ENCODE data around the gene GLDC. TPM values are rescaled to one million over a fixed set of nuclear protein-coding genes. Genes with fewer than 3 reads are reported as not detected.
A peak's percentile ranks its signal among the peaks of the same experiment; 100 is the strongest.

Gene GLDC
- total RNA-seq, 1 donor = 0.43 TPM

DNA sequence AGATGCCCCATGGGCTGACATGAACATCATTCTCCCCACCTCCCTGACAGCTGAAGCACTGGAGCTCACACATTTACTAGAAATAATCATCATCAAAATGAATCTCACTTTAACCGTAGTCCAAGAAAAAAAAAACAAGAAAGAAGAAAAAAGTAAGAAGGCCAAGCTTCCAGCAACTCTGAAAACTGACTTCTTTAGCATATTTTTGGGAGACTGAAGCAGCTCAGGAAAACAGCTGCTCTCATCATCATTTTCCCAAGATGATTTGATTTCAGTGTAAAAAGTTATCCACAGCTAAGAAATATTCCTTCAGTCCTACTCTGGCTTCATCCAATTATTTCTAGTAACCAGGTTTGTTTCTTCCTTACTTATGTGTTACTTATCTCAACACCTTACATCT lies 91.7 kb downstream of the GLDC start:
- H3K4me3 ChIP-seq (ENCODE audit: low read depth, low read length) = no peak overlapping the region
- TF ChIP-seq, protein P1, sequence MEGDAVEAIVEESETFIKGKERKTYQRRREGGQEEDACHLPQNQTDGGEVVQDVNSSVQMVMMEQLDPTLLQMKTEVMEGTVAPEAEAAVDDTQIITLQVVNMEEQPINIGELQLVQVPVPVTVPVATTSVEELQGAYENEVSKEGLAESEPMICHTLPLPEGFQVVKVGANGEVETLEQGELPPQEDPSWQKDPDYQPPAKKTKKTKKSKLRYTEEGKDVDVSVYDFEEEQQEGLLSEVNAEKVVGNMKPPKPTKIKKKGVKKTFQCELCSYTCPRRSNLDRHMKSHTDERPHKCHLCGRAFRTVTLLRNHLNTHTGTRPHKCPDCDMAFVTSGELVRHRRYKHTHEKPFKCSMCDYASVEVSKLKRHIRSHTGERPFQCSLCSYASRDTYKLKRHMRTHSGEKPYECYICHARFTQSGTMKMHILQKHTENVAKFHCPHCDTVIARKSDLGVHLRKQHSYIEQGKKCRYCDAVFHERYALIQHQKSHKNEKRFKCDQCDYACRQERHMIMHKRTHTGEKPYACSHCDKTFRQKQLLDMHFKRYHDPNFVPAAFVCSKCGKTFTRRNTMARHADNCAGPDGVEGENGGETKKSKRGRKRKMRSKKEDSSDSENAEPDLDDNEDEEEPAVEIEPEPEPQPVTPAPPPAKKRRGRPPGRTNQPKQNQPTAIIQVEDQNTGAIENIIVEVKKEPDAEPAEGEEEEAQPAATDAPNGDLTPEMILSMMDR (IDR thresholded peaks at IDR 0.05; ENCODE audit: insufficient read depth, low read depth, low read length) = no peak
- DNase-seq (ENCODE audit: low read depth) = no peak

DNA sequence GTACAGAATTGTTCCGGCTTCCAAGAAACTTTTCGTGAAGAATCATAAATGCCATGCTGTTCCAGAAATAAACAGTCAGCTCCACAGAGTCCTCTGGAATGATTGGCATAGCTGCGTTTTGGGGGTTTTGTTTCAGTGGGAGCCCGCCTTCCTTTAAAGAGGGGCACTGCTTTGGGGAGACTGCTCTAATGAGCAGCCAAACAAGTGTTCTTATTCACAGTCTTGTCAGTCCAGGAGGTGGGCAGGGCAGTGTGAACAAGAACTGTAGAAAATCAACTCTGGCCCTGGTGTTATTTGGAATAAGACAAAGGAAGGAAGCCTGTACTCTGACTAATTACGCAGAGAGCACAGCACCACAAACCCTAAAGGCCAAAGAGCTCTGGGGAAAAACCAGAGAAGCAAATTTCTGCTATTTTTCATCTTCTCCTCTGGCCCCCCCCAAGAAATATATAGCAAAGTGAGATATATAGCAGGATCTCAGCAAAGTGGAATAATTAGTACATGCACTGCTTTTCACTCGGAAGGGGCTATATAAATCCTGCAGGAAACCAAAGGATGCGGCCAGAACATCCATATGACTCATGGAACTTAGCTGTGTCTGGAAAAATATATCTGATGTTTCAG lies 92.9 kb downstream of the GLDC start:
- no peak overlapping the region for H3K4me3 ChIP-seq (ENCODE audit: low read depth, low read length)
- TF ChIP-seq, protein P1 (IDR thresholded peaks at IDR 0.05; ENCODE audit: insufficient read depth, low read depth, low read length) = no peak
- peak; percentile 48 for DNase-seq (ENCODE audit: low read depth)

DNA sequence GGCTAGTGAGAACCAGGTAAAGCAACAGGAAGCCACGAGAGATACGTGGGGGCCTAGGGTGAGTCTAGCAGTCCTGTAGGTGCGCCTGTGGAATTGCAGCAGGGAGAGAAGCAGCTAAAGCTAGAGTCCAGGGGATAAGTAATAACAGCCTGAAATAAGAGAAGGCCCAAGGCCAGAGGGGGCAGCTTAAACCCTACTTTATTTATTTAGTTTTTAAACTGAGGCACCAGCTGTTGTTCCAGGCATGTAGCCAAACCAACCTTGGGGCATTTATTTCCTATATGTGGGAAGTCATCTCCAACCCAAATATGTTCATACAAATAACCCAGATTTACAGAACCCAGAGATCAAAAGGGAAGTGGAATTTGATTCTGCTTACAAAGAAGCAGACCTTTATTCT lies 93.5 kb downstream of the GLDC start:
- DNase-seq (ENCODE audit: low read depth) = peak; percentile 85
- TF ChIP-seq, protein P1 (IDR thresholded peaks at IDR 0.05; ENCODE audit: insufficient read depth, low read depth, low read length) = peak; percentile 30
- H3K4me3 ChIP-seq (ENCODE audit: low read depth, low read length) = no peak overlapping the region

DNA sequence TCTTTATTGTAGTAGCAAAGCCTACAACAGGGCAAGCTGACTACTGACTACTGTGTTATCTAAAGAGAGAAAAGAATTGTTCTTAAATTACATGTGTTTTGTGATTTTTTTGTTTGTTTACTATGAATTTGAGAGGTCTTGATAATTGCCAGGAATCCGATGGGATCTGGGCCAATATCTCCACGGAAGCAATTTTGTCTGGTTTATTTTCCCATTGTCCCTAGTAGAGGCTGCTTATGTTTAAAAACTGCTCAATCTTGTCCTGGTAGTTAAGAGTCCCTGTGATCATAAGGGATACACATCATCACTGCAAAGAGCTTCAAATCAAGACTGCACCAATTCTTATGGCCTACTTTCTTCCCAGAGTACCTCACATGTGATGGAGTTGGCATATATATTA lies 94.4 kb downstream of the GLDC start:
- peak; percentile 42 for DNase-seq (ENCODE audit: low read depth)
- TF ChIP-seq, protein P1 (IDR thresholded peaks at IDR 0.05; ENCODE audit: insufficient read depth, low read depth, low read length) = no peak
- no peak overlapping the region for H3K4me3 ChIP-seq (ENCODE audit: low read depth, low read length)

DNA sequence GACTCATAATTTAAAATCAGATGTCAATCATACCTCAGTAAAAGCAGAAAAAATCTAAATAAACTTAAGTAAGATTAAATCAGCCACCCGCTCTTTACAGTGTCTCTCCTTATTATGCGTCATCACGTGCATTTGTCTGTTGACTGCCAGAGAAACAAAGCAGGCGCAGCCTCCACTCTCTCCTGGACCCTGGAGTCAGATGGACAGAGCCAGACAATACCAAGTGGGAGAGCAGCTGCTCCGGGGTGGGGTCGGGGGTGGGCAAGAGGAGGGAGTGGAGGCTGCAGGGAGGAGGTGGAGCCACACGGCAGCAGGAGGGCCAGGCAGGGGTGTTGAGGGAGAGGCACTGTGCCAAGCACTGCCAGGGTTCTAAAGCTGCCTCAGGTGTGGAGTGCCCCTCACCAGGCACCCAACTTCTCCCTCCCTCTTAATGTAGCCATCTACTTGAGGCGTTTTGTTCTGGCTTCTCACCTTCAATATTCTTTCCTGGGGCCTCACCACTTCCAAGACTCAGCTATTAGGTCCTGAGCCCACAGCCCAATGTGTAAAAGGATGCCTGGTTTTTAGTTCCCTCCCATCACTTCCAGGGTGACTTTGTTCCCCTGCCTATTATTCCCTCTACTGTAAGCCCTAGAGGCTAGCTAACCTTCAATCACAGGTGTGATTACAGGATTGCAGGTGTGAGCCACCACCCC lies 96.3 kb downstream of the GLDC start:
- TF ChIP-seq, protein P1 (IDR thresholded peaks at IDR 0.05; ENCODE audit: insufficient read depth, low read depth, low read length) = no peak
- H3K4me3 ChIP-seq (ENCODE audit: low read depth, low read length) = no peak overlapping the region
- peak; percentile 12 for DNase-seq (ENCODE audit: low read depth)

DNA sequence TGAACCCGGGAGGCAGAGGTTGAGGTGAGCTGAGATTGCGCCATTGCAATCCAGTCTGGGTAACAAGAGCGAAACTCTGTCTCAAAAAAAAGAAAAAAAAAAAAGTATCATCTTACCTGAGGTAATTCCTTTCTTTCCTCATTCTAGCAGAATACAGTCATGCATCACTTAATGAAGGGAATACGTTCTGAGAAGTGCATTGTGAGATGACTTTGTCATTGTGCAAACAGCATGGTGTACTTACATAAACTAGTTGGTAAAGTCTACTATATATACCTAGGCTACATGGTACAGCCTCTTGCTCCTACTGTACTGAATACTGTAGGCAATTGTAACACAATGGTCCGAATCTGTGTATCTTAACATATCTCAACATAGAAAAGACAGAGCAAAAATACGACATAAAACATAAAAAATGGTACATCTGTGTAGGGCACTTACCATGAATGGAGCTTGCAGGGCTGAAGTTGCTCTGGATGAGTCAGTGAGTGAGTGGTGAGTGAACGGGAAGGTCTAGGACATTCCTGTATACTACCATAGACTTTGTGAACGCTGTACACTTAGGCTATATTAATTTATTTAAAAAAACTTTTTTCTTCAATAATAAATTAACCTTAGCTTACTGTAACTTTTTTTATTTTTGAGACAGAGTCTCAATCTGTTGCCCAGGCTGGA lies 100.4 kb downstream of the GLDC start:
- no peak overlapping the region for H3K4me3 ChIP-seq (ENCODE audit: low read depth, low read length)
- TF ChIP-seq, protein P1 (IDR thresholded peaks at IDR 0.05; ENCODE audit: insufficient read depth, low read depth, low read length) = no peak
- no peak for DNase-seq (ENCODE audit: low read depth)

Measured in fibroblast of villous mesenchyme (primary cell).